Activated CD8-positive, alpha-beta memory T cell treated with anti-CD3 and anti-CD28 coated beads, Interleukin-2, amount 50 U/mL, for 24 hours (primary cell): ENCODE measurements around the gene CSNK1G1.
"Not testable (repeated sequence)": the region's sequence is repeated elsewhere in the genome, so short reads cannot be mapped to it uniquely, and the experiment has no call there.

Experiments used
- DNase-seq: peaks from one replicate; pipeline ENCODE4 v3.0.0-alpha.2; 2020; ENCODE audit errors: extremely low read depth

The CSNK1G1 gene

GRCh38 chr15:64237677-64238076, 118.3 kb downstream of the CSNK1G1 start:
- DNase-seq: no peak

- DNase-seq: no peak
Measured at GRCh38 chr15:64236156-64236894, 119.6 kb downstream of the CSNK1G1 start.

- no peak for DNase-seq
Measured at GRCh38 chr15:64235552-64235951, 120.4 kb downstream of the CSNK1G1 start.

DNA sequence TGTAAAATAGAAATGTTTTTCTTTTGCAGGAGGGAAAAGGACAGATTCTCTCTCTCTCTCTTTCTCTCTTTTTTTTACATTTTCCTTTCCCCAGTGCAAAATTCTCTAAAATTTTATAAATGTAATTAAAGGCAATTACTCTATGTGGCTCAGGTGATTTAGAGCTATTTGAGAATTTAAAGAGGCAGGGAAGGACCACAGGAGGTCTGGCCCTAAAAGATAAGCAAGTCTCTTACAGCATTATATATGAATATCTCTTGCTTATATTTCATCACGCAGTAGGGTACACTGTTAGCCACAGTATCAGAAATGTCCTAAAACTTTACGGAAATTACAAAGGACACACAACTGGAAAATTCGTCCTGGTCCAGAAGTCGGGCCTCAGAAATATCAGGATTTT, 122.7 kb downstream of the CSNK1G1 start:
- DNase-seq: no peak

DNA sequence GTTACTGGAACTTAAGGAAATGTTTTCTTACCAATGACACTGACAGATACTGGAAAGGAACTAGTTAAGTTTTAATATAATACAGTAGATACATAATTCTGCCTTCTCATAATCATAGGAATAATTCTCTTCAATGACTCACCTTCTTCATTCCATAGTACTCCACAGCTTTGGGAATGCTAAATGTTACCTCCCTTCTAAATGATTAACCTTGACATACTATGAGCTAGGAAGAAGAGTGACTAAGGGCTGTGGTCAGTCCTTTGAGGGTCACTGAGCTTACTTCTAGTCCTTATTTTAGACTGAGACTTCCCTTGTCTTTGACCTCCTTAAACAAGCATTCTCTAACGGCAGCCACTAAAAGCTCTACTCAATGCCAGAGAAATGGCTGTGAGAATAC, 123.6 kb downstream of the CSNK1G1 start:
- DNase-seq: no peak

DNA sequence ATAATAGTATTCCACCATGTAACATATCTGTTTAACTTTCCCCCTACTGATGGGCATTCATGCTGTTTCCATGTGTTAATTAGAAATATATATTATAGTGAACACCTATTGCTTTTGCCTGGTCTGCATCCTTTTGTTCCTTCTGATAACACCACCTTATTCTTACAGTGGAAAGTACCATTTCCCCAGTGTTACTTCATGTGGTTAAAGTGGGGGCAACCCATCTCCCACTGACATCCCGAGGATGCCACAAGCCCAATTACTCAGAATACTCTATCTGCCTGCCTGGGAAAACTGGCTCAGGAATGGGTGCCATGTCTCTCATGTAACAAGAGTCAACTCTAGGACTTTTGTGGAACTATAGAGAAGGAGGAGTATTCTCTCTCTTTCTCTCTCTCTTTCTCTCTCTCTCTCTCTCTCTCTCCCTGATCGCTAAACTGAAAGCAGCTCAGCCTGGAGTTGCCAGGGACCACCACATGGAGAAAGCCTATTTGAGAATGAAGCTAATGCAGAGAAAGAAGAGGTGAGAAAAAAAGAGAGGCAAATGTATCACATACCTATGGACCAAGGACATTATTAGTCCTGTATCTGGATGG, 126.7 kb downstream of the CSNK1G1 start:
- no peak for DNase-seq

DNA sequence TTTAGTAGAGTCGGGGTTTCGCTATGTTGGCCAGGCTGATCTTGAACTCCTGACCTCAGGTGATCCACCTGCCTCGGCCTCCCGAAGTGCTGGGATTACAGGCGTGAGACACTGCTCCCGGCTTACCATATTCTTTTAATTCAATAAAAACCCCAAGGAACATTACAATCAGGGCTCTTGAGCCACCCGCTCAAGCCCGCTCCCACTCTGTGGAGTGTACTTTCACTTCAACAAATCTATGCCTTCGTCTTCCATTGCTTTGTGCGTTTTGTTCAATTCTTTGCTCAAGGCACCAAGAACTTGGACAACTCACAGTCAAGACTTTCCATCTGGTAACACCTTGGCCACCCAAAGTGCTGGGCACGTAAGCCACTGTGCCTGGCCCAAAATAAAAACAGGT, 130.2 kb downstream of the CSNK1G1 start:
- no peak for DNase-seq

DNA sequence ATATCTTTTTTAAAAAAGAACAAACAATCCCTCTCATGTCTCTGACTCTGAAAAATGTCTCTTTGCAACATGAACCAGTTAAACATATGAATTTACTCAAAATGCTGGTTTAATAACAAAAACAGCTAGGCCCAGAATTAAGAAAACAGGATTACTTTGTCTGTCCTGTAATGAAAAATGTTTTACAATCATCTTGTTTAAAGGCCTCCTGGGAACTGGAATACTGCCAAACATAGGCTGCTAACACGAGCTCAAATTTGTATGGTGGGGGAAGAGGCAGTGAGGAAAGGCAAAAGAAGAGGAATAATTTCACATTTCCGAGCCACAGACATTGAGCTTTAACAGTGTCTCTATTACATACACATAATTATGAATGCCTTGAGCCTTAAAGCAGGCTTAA, 131.5 kb downstream of the CSNK1G1 start:
- no peak for DNase-seq

- DNase-seq: no peak
Measured at GRCh38 chr15:64223882-64224281, 132.1 kb downstream of the CSNK1G1 start.

- no peak for DNase-seq
Measured at GRCh38 chr15:64222573-64223366, 133.2 kb downstream of the CSNK1G1 start.

DNA sequence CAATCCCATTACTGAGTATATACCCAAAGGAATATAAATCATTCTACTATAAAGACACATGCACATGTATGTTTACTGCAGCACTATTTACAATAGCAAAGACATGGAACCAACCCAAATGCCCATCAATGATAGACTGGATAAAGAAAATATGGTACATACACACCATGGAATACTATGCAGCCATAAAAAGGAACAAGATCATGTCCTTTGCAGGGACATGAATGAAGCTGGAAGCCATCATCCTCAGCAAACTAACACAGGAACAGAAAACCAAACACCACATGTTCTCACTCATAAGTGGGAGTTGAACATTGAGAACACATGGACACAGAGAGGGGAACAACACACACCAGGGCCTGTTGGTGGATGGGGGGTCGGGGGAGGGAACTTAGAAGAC, 134.1 kb downstream of the CSNK1G1 start:
- not testable (repeated sequence) for DNase-seq

DNA sequence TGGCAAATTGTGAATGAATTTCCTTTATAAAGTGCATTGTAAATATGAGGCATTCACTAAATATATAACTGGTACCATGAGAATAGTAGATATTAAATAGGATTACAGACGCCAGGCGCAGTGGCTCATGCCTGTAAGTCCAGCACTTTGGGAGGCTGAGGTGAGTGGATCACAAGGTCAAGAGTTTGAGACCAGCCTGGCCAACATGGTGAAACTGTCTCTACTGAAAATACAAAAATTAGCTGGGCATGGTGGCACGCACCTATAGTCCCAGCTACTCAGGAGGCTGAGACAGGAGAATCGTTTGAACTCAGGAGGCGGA, 138.6 kb downstream of the CSNK1G1 start:
- not testable (repeated sequence) for DNase-seq

- no peak for DNase-seq
Measured at GRCh38 chr15:64216730-64217428, 139.1 kb downstream of the CSNK1G1 start.

GRCh38 chr15:64216196-64216595, 139.8 kb downstream of the CSNK1G1 start:
- DNase-seq: no peak

DNA sequence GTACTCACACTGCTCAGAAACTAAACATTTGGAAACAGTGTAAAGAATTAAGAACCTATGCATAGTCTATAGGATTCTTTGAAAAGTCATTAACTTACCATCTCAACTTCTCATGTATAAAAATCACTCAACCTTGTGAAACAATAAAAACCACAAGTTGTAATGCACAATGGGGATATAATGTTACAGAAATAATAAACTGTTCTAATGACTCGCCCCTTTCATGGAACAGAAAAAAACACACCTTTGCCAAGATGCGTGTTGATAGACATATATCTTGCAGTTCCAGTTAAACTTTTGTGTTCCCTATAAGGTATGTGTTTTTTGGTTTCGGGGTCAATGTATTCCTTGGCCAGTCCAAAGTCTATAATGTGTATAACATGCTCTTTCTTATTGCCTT, 142.3 kb downstream of the CSNK1G1 start:
- no peak for DNase-seq

DNA sequence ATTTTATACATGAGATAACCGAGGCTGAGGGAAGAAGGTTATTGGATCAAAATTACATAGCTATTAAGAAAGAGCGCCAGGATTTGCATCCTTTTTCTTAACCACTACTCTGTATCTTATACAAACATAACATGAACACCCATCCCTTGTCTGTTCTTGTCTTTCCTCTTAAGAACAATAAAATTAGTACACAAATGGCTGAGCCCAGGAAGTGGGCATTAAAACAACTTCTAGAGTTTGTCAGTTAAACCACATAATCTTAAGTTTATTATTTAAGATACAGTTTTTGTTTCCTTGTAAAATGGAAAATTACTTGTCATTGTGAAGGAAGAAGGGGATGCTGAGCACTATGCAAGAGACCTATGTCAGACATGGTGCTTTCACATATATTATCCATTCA, 144.3 kb downstream of the CSNK1G1 start:
- no peak for DNase-seq

DNA sequence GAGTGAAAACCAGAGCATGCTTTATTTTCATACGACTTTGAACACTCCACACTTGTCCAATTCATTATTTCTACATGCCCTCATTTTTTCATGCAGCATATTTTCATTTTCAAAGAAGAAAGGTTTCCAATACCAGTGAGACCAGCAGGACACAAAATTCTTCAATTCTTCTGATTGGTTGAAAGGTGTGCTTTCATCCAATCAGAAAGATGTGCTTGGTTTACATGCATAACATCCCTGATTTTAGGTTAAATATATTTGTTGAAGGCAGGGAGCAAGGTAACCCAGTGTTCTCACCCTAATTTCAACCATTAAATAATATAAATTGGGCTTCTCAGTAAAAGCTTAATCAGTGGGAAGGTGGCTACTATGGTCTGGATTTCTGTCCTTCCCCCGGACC, 145.6 kb downstream of the CSNK1G1 start:
- no peak for DNase-seq

GRCh38 chr15:64209680-64210334, 146.2 kb downstream of the CSNK1G1 start:
- no peak for DNase-seq

DNA sequence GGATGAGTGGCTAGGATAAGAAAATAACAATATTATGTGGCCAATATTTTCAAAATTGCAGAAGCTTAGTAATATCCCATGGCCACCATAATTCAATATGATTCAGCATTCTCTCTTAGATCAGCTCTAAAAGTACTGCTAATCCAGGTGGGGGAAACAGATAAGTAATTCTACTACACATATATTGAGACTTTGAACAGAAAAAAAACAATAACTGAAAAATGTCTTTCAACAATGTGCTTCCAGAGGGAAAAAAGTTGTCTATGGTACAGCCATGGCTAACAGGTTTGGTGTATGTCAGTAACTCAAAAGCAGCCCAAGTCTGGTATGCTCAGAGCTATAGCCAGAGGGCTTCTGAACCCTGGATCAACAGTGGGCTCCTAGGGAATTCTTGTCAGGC, 150.8 kb downstream of the CSNK1G1 start:
- no peak for DNase-seq

DNA sequence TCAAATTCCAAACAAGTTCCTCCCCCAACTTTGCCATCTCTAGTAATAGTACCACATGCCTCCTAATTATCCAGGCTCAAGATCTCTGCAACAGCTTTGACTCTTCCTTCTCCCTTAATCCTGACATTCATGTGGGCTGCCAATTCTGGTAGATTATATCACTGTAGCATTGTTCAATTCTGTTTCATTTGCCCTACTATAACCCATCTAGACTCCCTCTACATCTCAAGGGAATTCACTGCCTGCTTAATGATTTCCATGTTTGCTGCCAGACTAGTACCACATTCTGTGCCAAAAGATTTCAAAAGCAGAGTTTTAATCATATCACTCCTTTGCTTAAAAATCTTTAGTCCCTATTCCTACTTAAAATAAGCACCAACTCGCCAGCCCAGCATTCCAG, 158.5 kb downstream of the CSNK1G1 start:
- no peak for DNase-seq

DNA sequence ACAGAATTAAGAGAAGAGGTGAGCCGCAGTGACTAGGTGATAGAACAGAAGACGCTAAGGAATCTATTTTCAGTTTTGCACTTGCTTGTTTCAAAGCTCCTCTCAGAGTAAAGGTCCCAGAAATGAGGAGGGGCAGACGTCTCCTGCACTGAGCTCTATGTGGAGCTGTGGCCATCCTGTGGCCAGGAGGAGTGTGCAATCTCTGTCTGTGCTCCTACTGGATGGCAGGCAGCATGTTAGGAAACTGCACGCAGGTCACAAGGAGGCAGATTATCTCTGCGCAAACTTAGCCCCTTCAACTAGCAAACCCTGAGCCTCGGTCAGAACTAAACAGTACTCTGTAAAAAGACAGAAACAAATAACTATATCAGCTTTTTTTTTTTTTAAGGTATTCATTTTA, 162.0 kb downstream of the CSNK1G1 start:
- DNase-seq: no peak
